ENCODE results near the gene ENTHD1.

Gene ENTHD1

DNA sequence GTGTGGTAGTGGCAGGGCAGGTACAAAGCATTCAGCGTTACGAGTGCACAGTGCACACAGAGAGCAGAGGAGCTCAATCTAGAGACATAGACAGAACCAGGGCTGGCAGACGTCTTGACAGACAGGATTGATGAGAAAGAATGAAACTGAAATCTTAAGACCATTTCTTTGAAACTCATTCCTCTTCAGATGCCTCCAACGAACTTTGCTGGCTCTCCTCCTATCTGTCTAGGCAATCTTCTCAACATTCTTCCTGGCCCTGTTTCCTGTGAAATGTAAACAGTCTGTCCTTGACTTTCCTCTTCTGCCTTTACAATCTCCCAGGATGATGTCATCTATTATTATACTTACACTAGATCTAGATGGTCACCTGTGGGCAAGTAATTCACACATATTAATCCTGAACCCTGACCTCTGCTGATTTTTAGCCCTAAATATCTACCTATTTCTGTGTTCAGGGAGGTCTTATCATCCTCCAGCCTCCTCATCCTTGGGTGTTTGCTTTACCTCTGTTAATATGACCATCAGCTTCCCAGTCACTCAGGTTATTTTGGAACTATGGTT is 119.5 kb downstream of the ENTHD1 start:
- Histone ChIP-seq H3K9me3 (ENCODE audit: low read length) (no peaks in the 10 kb centered on the region), H3K27me3 (ENCODE audit: insufficient read depth, low read length) (no peaks in the 10 kb centered on the region), H3K4me3 (ENCODE audit: low read depth, low read length, poor library complexity, severe bottlenecking) (no peak overlapping the region), H3F3A (ENCODE audit: insufficient read depth, low read length) (no peaks in the 10 kb centered on the region), H2AFZ (ENCODE audit: low read length) (no peak overlapping the region), H3K36me3 (ENCODE audit: insufficient read depth, low read length) (no peaks in the 10 kb centered on the region), H3K4me2 (ENCODE audit: low read length) (no peak overlapping the region), H3K79me2 (ENCODE audit: insufficient read depth, low read length) (no peaks in the 10 kb centered on the region), H3K4me1 (ENCODE audit: insufficient read depth, low read length, severe bottlenecking) (no peaks in the 10 kb centered on the region), H3K9me2 (ENCODE audit: low read depth, low read length) (no peaks in the 10 kb centered on the region), H3K9ac (ENCODE audit: low read length) (no peak overlapping the region), H4K20me1 (ENCODE audit: insufficient read depth, low read length) (no peaks in the 10 kb centered on the region), H3K27ac (ENCODE audit: low read depth, low read length, poor library complexity, severe bottlenecking) (no peak overlapping the region)
- no peak for TF ChIP-seq EZH2 (IDR thresholded peaks at IDR 0.05; ENCODE audit: borderline replicate concordance, low read length)
- TF ChIP-seq, protein P1, sequence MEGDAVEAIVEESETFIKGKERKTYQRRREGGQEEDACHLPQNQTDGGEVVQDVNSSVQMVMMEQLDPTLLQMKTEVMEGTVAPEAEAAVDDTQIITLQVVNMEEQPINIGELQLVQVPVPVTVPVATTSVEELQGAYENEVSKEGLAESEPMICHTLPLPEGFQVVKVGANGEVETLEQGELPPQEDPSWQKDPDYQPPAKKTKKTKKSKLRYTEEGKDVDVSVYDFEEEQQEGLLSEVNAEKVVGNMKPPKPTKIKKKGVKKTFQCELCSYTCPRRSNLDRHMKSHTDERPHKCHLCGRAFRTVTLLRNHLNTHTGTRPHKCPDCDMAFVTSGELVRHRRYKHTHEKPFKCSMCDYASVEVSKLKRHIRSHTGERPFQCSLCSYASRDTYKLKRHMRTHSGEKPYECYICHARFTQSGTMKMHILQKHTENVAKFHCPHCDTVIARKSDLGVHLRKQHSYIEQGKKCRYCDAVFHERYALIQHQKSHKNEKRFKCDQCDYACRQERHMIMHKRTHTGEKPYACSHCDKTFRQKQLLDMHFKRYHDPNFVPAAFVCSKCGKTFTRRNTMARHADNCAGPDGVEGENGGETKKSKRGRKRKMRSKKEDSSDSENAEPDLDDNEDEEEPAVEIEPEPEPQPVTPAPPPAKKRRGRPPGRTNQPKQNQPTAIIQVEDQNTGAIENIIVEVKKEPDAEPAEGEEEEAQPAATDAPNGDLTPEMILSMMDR (IDR thresholded peaks at IDR 0.05; ENCODE audit: low read length), result no peak

DNA sequence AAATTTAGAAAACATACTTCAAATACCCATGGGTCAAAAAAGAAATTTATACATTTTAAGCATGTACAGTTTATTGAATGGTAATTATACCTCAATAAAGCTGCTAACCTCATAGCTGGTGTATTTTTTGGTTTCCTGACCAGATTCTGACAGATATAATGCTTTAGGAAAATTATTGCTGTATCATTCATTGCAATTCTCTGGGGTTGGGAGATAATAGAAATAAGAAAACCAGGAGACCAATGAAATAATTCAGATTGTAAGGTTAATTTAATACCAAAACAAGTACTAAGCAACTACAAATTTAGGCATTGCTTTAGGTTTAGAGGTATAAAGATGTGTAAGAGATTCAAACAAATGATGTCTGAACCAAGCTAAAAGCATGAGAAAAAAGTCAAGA is 120.1 kb downstream of the ENTHD1 start:
- Histone ChIP-seq H3K27ac (ENCODE audit: low read depth, low read length, poor library complexity, severe bottlenecking) (no peak overlapping the region), H3K4me1 (ENCODE audit: insufficient read depth, low read length, severe bottlenecking) (no peaks in the 10 kb centered on the region), H2AFZ (ENCODE audit: low read length) (no peak overlapping the region), H3K9ac (ENCODE audit: low read length) (no peak overlapping the region), H3K27me3 (ENCODE audit: insufficient read depth, low read length) (no peaks in the 10 kb centered on the region), H3K36me3 (ENCODE audit: insufficient read depth, low read length) (no peaks in the 10 kb centered on the region), H4K20me1 (ENCODE audit: insufficient read depth, low read length) (no peaks in the 10 kb centered on the region), H3F3A (ENCODE audit: insufficient read depth, low read length) (no peaks in the 10 kb centered on the region), H3K9me3 (ENCODE audit: low read length) (no peaks in the 10 kb centered on the region), H3K9me2 (ENCODE audit: low read depth, low read length) (no peaks in the 10 kb centered on the region), H3K4me2 (ENCODE audit: low read length) (no peak overlapping the region), H3K79me2 (ENCODE audit: insufficient read depth, low read length) (no peaks in the 10 kb centered on the region), H3K4me3 (ENCODE audit: low read depth, low read length, poor library complexity, severe bottlenecking) (no peak overlapping the region)
- TF ChIP-seq EZH2 (IDR thresholded peaks at IDR 0.05; ENCODE audit: borderline replicate concordance, low read length), result no peak
- TF ChIP-seq, protein P1 (IDR thresholded peaks at IDR 0.05; ENCODE audit: low read length), result no peak

DNA sequence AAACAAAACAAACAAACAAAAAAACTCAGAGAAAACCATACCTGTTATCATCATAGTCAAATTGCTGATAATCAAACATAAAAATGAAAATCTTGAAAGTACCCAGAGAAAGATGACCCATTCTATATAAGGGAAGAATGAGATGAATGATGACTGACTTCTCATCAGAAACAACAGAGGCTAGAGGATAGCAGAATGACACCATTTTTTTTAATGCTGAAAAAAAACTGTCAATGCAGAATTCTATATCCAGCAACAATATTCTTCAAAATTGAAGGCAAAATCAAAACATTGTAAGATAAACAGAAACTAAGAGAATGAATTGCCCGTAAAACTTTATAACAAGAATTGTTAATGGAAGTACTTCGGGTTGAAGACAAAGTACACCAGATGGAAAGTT is 122.1 kb downstream of the ENTHD1 start:
- no peaks in the 10 kb centered on the region for H3K27me3 ChIP-seq (ENCODE audit: insufficient read depth, low read length)
- no peaks in the 10 kb centered on the region for H3F3A ChIP-seq (ENCODE audit: insufficient read depth, low read length)
- no peak overlapping the region for H3K4me3 ChIP-seq (ENCODE audit: low read depth, low read length, poor library complexity, severe bottlenecking)
- H3K9ac ChIP-seq (ENCODE audit: low read length), result no peak overlapping the region
- H4K20me1 ChIP-seq (ENCODE audit: insufficient read depth, low read length), result no peaks in the 10 kb centered on the region
- no peak overlapping the region for H3K4me2 ChIP-seq (ENCODE audit: low read length)
- H3K79me2 ChIP-seq (ENCODE audit: insufficient read depth, low read length), result no peaks in the 10 kb centered on the region
- no peaks in the 10 kb centered on the region for H3K9me2 ChIP-seq (ENCODE audit: low read depth, low read length)
- H2AFZ ChIP-seq (ENCODE audit: low read length), result no peak overlapping the region
- TF ChIP-seq, protein P1 (IDR thresholded peaks at IDR 0.05; ENCODE audit: low read length), result no peak
- no peak for TF ChIP-seq EZH2 (IDR thresholded peaks at IDR 0.05; ENCODE audit: borderline replicate concordance, low read length)
- H3K36me3 ChIP-seq (ENCODE audit: insufficient read depth, low read length), result no peaks in the 10 kb centered on the region
- no peaks in the 10 kb centered on the region for H3K9me3 ChIP-seq (ENCODE audit: low read length)
- no peak overlapping the region for H3K27ac ChIP-seq (ENCODE audit: low read depth, low read length, poor library complexity, severe bottlenecking)
- no peaks in the 10 kb centered on the region for H3K4me1 ChIP-seq (ENCODE audit: insufficient read depth, low read length, severe bottlenecking)
